Measurements from ENCODE around the gene SPINT2. TPM values are rescaled to one million over a fixed set of nuclear protein-coding genes. Genes with fewer than 3 reads are reported as not detected.
"Not testable (repeated sequence)": the region's sequence is repeated elsewhere in the genome, so short reads cannot be mapped to it uniquely, and the experiment has no call there.

SPINT2 gene
- total RNA-seq, 4 donors from 2014 or later = 401 to 505 (median 497) TPM

DNA sequence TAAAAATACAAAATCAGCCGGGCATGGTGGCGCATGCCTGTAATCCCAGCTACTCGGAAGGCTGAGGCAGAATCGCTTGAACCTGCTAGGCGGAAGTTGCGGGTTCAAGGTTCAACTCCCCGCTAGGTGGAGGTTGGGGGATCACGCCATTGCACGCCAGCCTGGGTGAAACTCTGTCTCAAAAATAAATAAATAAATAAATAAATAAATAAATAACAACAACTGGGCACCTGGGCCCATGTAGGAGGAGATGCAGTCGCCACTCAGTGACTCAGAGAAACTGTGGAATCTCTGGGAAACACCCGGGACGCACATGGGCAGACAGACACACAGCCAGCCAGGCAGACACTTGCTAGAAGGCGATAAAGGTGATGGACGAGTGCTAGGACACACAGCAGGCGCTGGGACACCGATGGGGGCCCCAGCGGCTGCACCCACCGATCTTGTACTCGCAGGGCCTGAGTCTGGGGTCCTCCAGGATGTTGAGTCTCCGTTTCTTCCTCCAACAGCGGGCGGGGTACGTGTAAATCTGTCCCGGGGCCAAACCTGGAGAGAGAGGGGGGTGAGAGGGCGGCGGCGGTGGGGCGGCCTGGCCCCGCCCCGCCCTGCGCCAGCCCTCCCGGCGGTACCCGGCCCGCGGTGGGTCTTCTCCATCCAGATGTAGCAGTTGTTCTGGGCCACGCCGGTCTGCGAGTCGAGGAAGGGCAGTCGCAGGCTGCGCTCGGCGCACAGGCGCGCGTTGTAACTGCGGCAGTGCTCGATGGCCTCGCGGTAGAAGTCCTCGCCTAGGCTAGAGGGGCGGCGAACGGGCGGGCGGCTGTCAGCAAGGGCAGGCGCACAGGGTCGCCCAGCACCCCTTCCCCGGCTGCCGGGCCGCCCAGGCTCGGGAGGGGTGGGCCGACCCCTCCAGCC, 42.2 kb upstream of the SPINT2 start:
- intact Hi-C loops (cut with DNase I; ENCODE audit: low total_unique reads) = loop anchor here (10.0 kb wide), 2 partner anchors 77 to 317 kb away; partner anchors contain the start of genes SIPA1L3 and WDR87
- WGBS, 2 donors = 58 to 68% methylated on average over 37 to 62 of the region's 64 CpGs

DNA sequence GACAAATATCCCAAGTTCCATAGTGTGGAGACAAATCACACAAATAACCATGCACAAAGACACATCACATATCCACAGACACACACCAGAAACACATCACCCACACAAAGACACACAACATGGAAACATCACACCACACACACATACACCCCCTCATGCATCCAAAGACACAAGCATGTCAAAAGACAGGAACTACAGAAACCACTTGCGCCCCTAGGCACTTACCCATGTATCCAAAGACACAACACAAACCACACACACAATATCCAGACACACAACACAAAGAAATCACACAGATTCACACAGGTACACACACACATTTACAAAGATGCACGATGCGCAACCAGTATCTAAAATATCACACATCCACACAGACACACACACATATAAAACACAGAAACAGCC, 41.3 kb upstream of the SPINT2 start:
- DNase-seq (ENCODE audit: low spot score in 2 of 2) = no peak
- intact Hi-C loops (cut with DNase I; ENCODE audit: low total_unique reads) = loop anchor here (10.0 kb wide), 2 partner anchors 78 to 318 kb away; partner anchors contain the start of genes SIPA1L3 and WDR87
- TF ChIP-seq, protein P1, sequence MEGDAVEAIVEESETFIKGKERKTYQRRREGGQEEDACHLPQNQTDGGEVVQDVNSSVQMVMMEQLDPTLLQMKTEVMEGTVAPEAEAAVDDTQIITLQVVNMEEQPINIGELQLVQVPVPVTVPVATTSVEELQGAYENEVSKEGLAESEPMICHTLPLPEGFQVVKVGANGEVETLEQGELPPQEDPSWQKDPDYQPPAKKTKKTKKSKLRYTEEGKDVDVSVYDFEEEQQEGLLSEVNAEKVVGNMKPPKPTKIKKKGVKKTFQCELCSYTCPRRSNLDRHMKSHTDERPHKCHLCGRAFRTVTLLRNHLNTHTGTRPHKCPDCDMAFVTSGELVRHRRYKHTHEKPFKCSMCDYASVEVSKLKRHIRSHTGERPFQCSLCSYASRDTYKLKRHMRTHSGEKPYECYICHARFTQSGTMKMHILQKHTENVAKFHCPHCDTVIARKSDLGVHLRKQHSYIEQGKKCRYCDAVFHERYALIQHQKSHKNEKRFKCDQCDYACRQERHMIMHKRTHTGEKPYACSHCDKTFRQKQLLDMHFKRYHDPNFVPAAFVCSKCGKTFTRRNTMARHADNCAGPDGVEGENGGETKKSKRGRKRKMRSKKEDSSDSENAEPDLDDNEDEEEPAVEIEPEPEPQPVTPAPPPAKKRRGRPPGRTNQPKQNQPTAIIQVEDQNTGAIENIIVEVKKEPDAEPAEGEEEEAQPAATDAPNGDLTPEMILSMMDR (IDR thresholded peaks at IDR 0.05) = no peak
- TF ChIP-seq POLR2A (IDR thresholded peaks at IDR 0.05) = no peak
- 86 to 87% methylated on average over 3 of the region's 3 CpGs for WGBS, 2 donors
- H3K4me3 ChIP-seq (ENCODE audit: low read depth, poor library complexity, severe bottlenecking) = no peak overlapping the region

More for the DNA sequence above, 42.2 kb upstream of the SPINT2 start:
- no peak for DNase-seq (ENCODE audit: low spot score in 2 of 2)
- no peak for TF ChIP-seq POLR2A (IDR thresholded peaks at IDR 0.05)
- TF ChIP-seq, protein P1 (IDR thresholded peaks at IDR 0.05) = no peak
- no peak overlapping the region for H3K4me3 ChIP-seq (ENCODE audit: low read depth, poor library complexity, severe bottlenecking)

DNA sequence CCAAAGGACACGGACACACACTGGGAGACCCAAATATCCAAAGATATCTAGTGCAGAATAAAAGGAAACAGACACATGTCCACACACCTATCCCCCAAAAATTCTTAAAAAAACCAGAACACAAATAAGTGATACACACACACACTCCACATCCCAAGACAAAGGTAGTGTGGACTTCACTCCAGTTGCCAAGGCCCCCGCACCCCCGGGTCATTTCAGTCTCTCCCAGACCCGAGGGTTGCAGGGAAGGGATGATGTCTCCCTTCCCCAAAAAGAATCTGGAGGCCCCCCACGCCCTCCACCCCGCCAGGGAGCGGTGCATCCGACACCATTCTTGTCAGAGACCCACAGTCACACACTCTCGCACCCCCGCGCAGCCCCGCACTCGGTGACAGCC, 40.8 kb upstream of the SPINT2 start:
- DNase-seq (ENCODE audit: low spot score in 2 of 2) = no peak
- no peak for TF ChIP-seq POLR2A (IDR thresholded peaks at IDR 0.05)
- TF ChIP-seq, protein P1 (IDR thresholded peaks at IDR 0.05) = no peak
- intact Hi-C loops (cut with DNase I; ENCODE audit: low total_unique reads) = loop anchor here (10.0 kb wide), 2 partner anchors 79 to 319 kb away; partner anchors contain the start of genes SIPA1L3 and WDR87
- WGBS, 2 donors = 8 to 9% methylated on average over 13 of the region's 13 CpGs
- H3K4me3 ChIP-seq (ENCODE audit: low read depth, poor library complexity, severe bottlenecking) = no peak overlapping the region

DNA sequence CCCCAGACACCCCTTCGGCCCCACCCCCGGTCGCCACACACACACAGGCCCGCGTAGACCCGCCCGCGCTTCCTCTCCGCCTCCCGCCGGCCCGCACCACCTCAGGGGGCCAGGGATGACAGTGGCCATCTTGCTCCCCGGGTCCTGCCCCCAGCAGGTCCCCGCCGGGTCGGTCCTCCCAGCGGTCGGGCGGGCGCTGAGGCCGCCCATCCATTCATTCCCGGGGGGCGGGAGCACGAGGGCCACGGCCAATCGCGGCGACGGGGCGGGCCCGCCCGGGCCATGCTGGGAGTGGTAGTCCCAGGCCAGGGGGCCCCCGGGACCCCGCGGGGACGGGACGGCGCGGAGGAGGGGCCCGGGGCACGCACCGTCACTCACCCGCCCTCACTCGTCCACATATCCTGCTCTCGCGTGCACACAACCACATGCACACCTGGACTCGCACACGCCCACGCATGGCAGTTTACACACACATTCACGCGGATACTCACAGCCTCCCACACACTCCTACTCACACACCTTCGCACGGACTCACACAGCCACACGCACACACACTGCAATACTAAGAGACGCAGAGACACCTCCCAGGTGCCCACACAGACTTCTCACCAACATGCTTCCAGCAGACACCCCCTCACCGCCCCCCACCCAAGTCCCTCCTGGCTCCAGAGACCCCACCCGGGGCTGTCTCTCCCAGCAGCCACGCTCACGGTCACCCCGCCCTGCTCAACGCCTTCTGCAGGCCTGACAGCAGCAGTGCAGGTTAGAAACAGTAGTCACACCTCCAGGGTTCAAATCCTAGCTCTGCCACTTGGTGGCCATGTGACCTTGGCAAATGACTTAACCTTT, 40.1 kb upstream of the SPINT2 start, which contains the start of gene DPF1:
Gene DPF1 (minus strand): TSS at position 209 of the 849 bp plus-strand sequence. CDS start 80 bp downstream, at position 129.
- WGBS, 2 donors = 5 to 9% methylated on average over 24 to 30 of the region's 61 CpGs
- intact Hi-C loops (cut with DNase I; ENCODE audit: low total_unique reads) = loop anchor here (10.0 kb wide), 2 partner anchors 79 to 319 kb away; partner anchors contain the start of genes SIPA1L3 and WDR87
- TF ChIP-seq, protein P1 (IDR thresholded peaks at IDR 0.05) = peak in 1 of 3 donors; percentile 29
- no peak for TF ChIP-seq POLR2A (IDR thresholded peaks at IDR 0.05)
- DNase-seq (ENCODE audit: low spot score in 2 of 2) = no peak
- H3K4me3 ChIP-seq (ENCODE audit: low read depth, poor library complexity, severe bottlenecking) = no peak within 1 kb of the TSS

DNA sequence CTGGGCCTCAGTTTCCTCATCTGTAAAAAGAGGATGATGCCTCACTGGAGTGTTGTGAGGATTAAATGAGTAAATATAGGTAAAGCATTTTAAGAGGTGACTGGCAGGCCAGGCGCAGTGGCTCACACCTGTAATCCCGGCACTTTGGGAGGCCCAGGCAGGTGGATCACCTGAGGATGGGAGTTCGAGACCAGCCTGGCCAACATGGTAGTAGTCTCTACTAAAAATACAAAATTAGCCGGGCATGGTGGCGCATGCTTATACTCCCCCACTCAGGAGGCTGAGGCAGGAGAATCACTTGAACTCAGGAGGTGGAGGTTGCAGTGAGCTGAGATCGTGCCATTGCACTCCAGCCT, 39.5 kb upstream of the SPINT2 start:
- intact Hi-C loops (cut with DNase I; ENCODE audit: low total_unique reads) = loop anchor here (10.0 kb wide), 2 partner anchors 80 to 320 kb away; partner anchors contain the start of genes SIPA1L3 and WDR87
- not testable (repeated sequence) for DNase-seq (ENCODE audit: low spot score in 2 of 2); H3K4me3 ChIP-seq (ENCODE audit: low read depth, poor library complexity, severe bottlenecking)
- WGBS, 2 donors = 88 to 94% methylated on average over 6 of the region's 6 CpGs
